Body of pancreas (tissue), 4 donors: ENCODE results near the gene MAB21L3. TPM values are rescaled to one million over a fixed set of nuclear protein-coding genes. Genes with fewer than 3 reads are reported as not detected.
"Not testable (repeated sequence)": the region's sequence is repeated elsewhere in the genome, so short reads cannot be mapped to it uniquely, and the experiment has no call there.

Experiments used
- ATAC-seq: fragments of 150-250 bp; one replicate; pipeline ENCODE4 v1.9.1; 2016
- DNase-seq, 4 donors: peaks; one replicate each; pipeline ENCODE4 v3.0.0-alpha.2; 2019
- H3K27ac ChIP-seq, 4 donors: fragments of 200-600 bp; sonication (generic); 1 replicate in 3 of 4; 2 replicates in 1 of 4; pipeline versions ENCODE4 v1.5.1 to v1.6.1; 2016 to 2019; ENCODE audit warnings: mild to moderate bottlenecking in 1 of 4, mixed read lengths in 1 of 4, moderate library complexity in 1 of 4
- H3K27me3 ChIP-seq, 2 donors: fragments of 200-600 bp; sonication (generic); one replicate each; pipeline ENCODE4 v1.6.0; 2016; ENCODE audit warnings: mild to moderate bottlenecking in 1 of 2
- H3K36me3 ChIP-seq, 2 donors: fragments of 200-600 bp; sonication (generic); replicated peaks in 1 of 2; 2 replicates each; pipeline ENCODE4 v1.5.1; 2016; ENCODE audit warnings: low read depth in 2 of 2; ENCODE audit not compliant: insufficient read depth in 1 of 2
- H3K4me1 ChIP-seq: fragments of 200-600 bp; sonication (generic); one replicate; pipeline ENCODE4 v1.6.0; 2016
- H3K4me3 ChIP-seq, 2 donors: fragments of 200-600 bp; sonication (generic); 1 replicate in 1 of 2; 2 replicates in 1 of 2; pipeline ENCODE4 v1.5.1; 2016 to 2019
- H3K9me3 ChIP-seq, 3 donors: fragments of 200-600 bp; sonication (generic); 1 replicate in 2 of 3; 2 replicates in 1 of 3; pipeline ENCODE4 v1.5.1; 2016
- POLR2A ChIP-seq, 3 donors: fragments of 450-650 bp; IDR thresholded peaks; one replicate each; pipeline ENCODE4 v1.6.1; 2016; ENCODE audit warnings: antibody characterized with exemption in 3 of 3, mild to moderate bottlenecking in 2 of 3
- WGBS, 2 donors: methylation state at CpG; one replicate each; pipeline ENCODE4 v1.1.5; 2017; 5-methylcytosine and 5-hydroxymethylcytosine counted together
- intact Hi-C: fragments of 100-400 bp; cut with DNase I; formaldehyde crosslinking; loops from one replicate; pipeline ENCODE4 v1.15.1; 2023
- total RNA-seq, 2 donors: library from RNA; depleted of rRNA; stranded (reverse); fragments of >200 nt; gene quantifications; one replicate each; pipeline ENCODE4 v1.1.0, GENCODE V29; 2016
- TF ChIP-seq, protein P1 (sequence below), 7 experiments: fragments of 450-650 bp in 4 of 7; fragments of 200-600 bp in 3 of 7; sonication (generic) in 3 of 7; IDR thresholded peaks; one replicate each; pipeline ENCODE4 v1.5.1; 2016 to 2019; ENCODE audit warnings: antibody characterized with exemption in 7 of 7

Gene MAB21L3
- total RNA-seq, 2 donors from 2014 or later, result not detected

- intact Hi-C loops, result no loop called here
- 77 to 82% methylated on average over 8 of the region's 8 CpGs for WGBS, 2 donors
- no peak for DNase-seq
- ATAC-seq, result no peak
- H3K4me1 ChIP-seq, result no peaks in the 10 kb centered on the region
- no peaks in the 10 kb centered on the region for H3K27me3 ChIP-seq
- no peaks in the 10 kb centered on the region for H3K9me3 ChIP-seq
- H3K27ac ChIP-seq, result peak overlapping the region in 2 of 4 donors; percentile 25 to 34
- no peak overlapping the region for H3K4me3 ChIP-seq
- TF ChIP-seq, protein P1, sequence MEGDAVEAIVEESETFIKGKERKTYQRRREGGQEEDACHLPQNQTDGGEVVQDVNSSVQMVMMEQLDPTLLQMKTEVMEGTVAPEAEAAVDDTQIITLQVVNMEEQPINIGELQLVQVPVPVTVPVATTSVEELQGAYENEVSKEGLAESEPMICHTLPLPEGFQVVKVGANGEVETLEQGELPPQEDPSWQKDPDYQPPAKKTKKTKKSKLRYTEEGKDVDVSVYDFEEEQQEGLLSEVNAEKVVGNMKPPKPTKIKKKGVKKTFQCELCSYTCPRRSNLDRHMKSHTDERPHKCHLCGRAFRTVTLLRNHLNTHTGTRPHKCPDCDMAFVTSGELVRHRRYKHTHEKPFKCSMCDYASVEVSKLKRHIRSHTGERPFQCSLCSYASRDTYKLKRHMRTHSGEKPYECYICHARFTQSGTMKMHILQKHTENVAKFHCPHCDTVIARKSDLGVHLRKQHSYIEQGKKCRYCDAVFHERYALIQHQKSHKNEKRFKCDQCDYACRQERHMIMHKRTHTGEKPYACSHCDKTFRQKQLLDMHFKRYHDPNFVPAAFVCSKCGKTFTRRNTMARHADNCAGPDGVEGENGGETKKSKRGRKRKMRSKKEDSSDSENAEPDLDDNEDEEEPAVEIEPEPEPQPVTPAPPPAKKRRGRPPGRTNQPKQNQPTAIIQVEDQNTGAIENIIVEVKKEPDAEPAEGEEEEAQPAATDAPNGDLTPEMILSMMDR (IDR thresholded peaks at IDR 0.05), result no peak
- no peak for TF ChIP-seq POLR2A (IDR thresholded peaks at IDR 0.05)
- no peaks in the 10 kb centered on the region for H3K36me3 ChIP-seq
Observed at GRCh38 chr1:116138277-116138792, 27.1 kb downstream of the MAB21L3 start.

- Histone ChIP-seq H3K4me1 (no peaks in the 10 kb centered on the region), H3K9me3 (no peaks in the 10 kb centered on the region), H3K4me3 (no peak overlapping the region), H3K27me3 (no peaks in the 10 kb centered on the region), H3K27ac (no peak overlapping the region), H3K36me3 (no peaks in the 10 kb centered on the region)
- ATAC-seq (no peak), DNase-seq (no peak)
- TF ChIP-seq POLR2A (IDR thresholded peaks at IDR 0.05), result no peak
- TF ChIP-seq, protein P1 (IDR thresholded peaks at IDR 0.05), result no peak
- WGBS, 2 donors, result 58 to 66% methylated on average over 6 of the region's 6 CpGs
- intact Hi-C loops, result loop anchor here (5.0 kb wide), 1 partner anchor 353 kb away; no protein-coding TSS in a partner anchor
Observed at GRCh38 chr1:116139592-116140134, 28.5 kb downstream of the MAB21L3 start.

GRCh38 chr1:116144151-116144550, 33.0 kb downstream of the MAB21L3 start:
- Histone ChIP-seq H3K27ac (no peak overlapping the region), H3K4me1 (peaks cover 5% of the 10 kb centered on the region), H3K9me3 (no peaks in the 10 kb centered on the region), H3K27me3 (no peaks in the 10 kb centered on the region), H3K36me3 (no peaks in the 10 kb centered on the region), H3K4me3 (no peak overlapping the region)
- DNase-seq (no peak), ATAC-seq (no peak)
- intact Hi-C loops, result loop anchor here (5.0 kb wide), 1 partner anchor 348 kb away; no protein-coding TSS in a partner anchor
- 64 to 69% methylated on average over 1 of the region's 1 CpG for WGBS, 2 donors
- no peak for TF ChIP-seq POLR2A (IDR thresholded peaks at IDR 0.05)
- TF ChIP-seq, protein P1 (IDR thresholded peaks at IDR 0.05), result no peak

- DNase-seq, H3K27ac ChIP-seq, H3K4me3 ChIP-seq, H3K27me3 ChIP-seq, H3K4me1 ChIP-seq, intact Hi-C loops, H3K36me3 ChIP-seq, H3K9me3 ChIP-seq, ATAC-seq: not testable (repeated sequence)
- 93 to 94% methylated on average over 8 to 32 of the region's 37 CpGs for WGBS, 2 donors
Observed at GRCh38 chr1:116146447-116147113, 35.4 kb downstream of the MAB21L3 start.

DNA sequence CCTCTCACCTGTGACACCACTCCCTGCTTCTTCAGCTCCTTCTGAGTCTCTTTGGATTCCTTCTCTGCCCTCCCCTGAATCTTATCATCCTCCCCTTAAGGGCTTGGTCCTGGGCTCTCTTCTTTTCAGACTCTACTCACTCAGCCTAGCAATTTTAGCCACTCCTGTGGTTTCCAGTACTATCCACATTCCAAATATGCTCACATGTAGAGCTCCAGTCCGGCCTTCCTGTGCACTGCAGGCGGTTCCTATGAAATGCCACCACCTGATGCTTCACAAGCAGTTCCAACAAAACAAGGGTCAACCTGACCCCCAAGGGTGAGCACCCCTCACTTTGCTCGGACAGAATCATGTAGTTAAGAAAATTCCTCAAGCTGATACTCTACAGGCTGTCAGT, 35.9 kb downstream of the MAB21L3 start:
- TF ChIP-seq, protein P1 (IDR thresholded peaks at IDR 0.05), result no peak
- TF ChIP-seq POLR2A (IDR thresholded peaks at IDR 0.05), result no peak
- no peak overlapping the region for H3K27ac ChIP-seq
- WGBS, 2 donors, result 71 to 84% methylated on average over 3 of the region's 3 CpGs
- H3K4me1 ChIP-seq, result peaks cover 13% of the 10 kb centered on the region
- DNase-seq (no peak), ATAC-seq (no peak)
- no peak overlapping the region for H3K4me3 ChIP-seq
- H3K27me3 ChIP-seq, result no peaks in the 10 kb centered on the region
- intact Hi-C loops, result no loop called here
- no peaks in the 10 kb centered on the region for H3K36me3 ChIP-seq
- H3K9me3 ChIP-seq, result no peaks in the 10 kb centered on the region
